GM18909 (cell line): Measurements from ENCODE around the gene PTH1R.

ENCODE experiments used
- ATAC-seq: cut with Tn5 transposase; IDR thresholded peaks from one replicate; pipeline ENCODE4 v1.9.1; 2021; ENCODE audit warnings: mild to moderate bottlenecking; ENCODE audit not compliant: unreplicated experiment, poor library complexity

The PTH1R gene

GRCh38 chr3:46896386-46896785, 18.9 kb downstream of the PTH1R start:
- no peak for ATAC-seq

GRCh38 chr3:46897031-46897430, 19.5 kb downstream of the PTH1R start:
- no peak for ATAC-seq

- ATAC-seq = no peak
These were observed 20.4 kb downstream of the PTH1R start for GRCh38 chr3:46897829-46898320.

- ATAC-seq = no peak
These were observed 21.0 kb downstream of the PTH1R start for GRCh38 chr3:46898321-46899150.

GRCh38 chr3:46899151-46900006, 21.9 kb downstream of the PTH1R start:
- ATAC-seq = no peak

- no peak for ATAC-seq
These were observed 22.4 kb downstream of the PTH1R start for GRCh38 chr3:46900007-46900292.

- ATAC-seq = no peak
These were observed 22.8 kb downstream of the PTH1R start for GRCh38 chr3:46900356-46900755.

GRCh38 chr3:46901061-46901460, 23.5 kb downstream of the PTH1R start:
- ATAC-seq = no peak

GRCh38 chr3:46901591-46902187, 24.2 kb downstream of the PTH1R start:
- no peak for ATAC-seq

GRCh38 chr3:46902188-46902631, 24.7 kb downstream of the PTH1R start:
- ATAC-seq = no peak

GRCh38 chr3:46903341-46904302, 26.1 kb downstream of the PTH1R start:
- ATAC-seq = no peak

- ATAC-seq = no peak
These were observed 27.0 kb downstream of the PTH1R start for GRCh38 chr3:46904303-46905212.

GRCh38 chr3:46905213-46905560, 27.7 kb downstream of the PTH1R start:
- ATAC-seq = no peak

- no peak for ATAC-seq
These were observed 28.3 kb downstream of the PTH1R start for GRCh38 chr3:46905661-46906451.

- no peak for ATAC-seq
These were observed 29.0 kb downstream of the PTH1R start for GRCh38 chr3:46906471-46907058.

GRCh38 chr3:46907271-46907670, 29.8 kb downstream of the PTH1R start:
- ATAC-seq = no peak

GRCh38 chr3:46907960-46908293, 30.4 kb downstream of the PTH1R start:
- no peak for ATAC-seq
